Uterus (tissue), 4 donors: Measurements from ENCODE around the gene PHTF2. TPM values are rescaled to one million over a fixed set of nuclear protein-coding genes. Genes with fewer than 3 reads are reported as not detected.

Experiments
- DNase-seq, 2 donors: peaks; one replicate each; pipeline ENCODE4 v3.0.0-alpha.2; 2019 to 2020
- H3K27ac ChIP-seq, 2 donors: fragments of 200-600 bp; sonication (generic); 1 replicate in 1 of 2; 2 replicates in 1 of 2; pipeline ENCODE4 v1.5.1; 2016 to 2018
- H3K27me3 ChIP-seq, 2 donors: fragments of 200-600 bp; sonication (generic); one replicate each; pipeline ENCODE4 v1.5.1; 2018 to 2019; ENCODE audit warnings: control low read depth in 1 of 2
- H3K36me3 ChIP-seq, 2 donors: fragments of 200-600 bp; sonication (generic); one replicate each; pipeline ENCODE4 v1.5.1; 2019; ENCODE audit warnings: control low read depth in 1 of 2
- H3K4me1 ChIP-seq, 2 donors: fragments of 200-600 bp; sonication (generic); one replicate each; pipeline ENCODE4 v1.5.1; 2018 to 2019; ENCODE audit warnings: control low read depth in 1 of 2
- H3K4me3 ChIP-seq, 2 donors: fragments of 200-600 bp; sonication (generic); 1 replicate in 1 of 2; 2 replicates in 1 of 2; pipeline ENCODE4 v1.5.1; 2018 to 2019; ENCODE audit warnings: mild to moderate bottlenecking in 1 of 2
- H3K9me3 ChIP-seq, 2 donors: fragments of 200-600 bp; sonication (generic); one replicate each; pipeline ENCODE4 v1.5.1; 2019; ENCODE audit warnings: control low read depth in 1 of 2
- POLR2A ChIP-seq, 2 donors: fragments of 450-650 bp; IDR thresholded peaks; one replicate each; pipeline ENCODE4 v1.6.1; 2016; ENCODE audit warnings: antibody characterized with exemption in 2 of 2, mild to moderate bottlenecking in 1 of 2, moderate library complexity in 1 of 2
- intact Hi-C: fragments of 100-400 bp; cut with DNase I; formaldehyde crosslinking; loops from one replicate; pipeline ENCODE4 v1.15.1; 2023; ENCODE audit warnings: low total_unique reads
- total RNA-seq, 4 donors: library from RNA; depleted of rRNA in 3 of 4; stranded (reverse); fragments of >200 nt in 3 of 4; gene quantifications; one replicate each; pipeline versions ENCODE4 v1.1.0 to v1.2.4, GENCODE V29; 2014 to 2023
- TF ChIP-seq, protein P1 (sequence below), 4 experiments: fragments of 200-600 bp in 2 of 4; fragments of 450-650 bp in 2 of 4; sonication (generic) in 2 of 4; IDR thresholded peaks; one replicate each; pipeline ENCODE4 v1.5.1; 2016 to 2019; ENCODE audit warnings: antibody characterized with exemption in 4 of 4, mild to moderate bottlenecking in 2 of 4, moderate library complexity in 1 of 4
- donor health status: DM: yes; HTN: yes; CAD: no.

Gene PHTF2
- total RNA-seq, 4 donors from 2014 or later, result 6.4 to 54.8 (median 24.7) TPM

GRCh38 chr7:77770316-77770715, 28.3 kb upstream of the PHTF2 start:
- no peak for TF ChIP-seq POLR2A (IDR thresholded peaks at IDR 0.05)
- TF ChIP-seq, protein P1, sequence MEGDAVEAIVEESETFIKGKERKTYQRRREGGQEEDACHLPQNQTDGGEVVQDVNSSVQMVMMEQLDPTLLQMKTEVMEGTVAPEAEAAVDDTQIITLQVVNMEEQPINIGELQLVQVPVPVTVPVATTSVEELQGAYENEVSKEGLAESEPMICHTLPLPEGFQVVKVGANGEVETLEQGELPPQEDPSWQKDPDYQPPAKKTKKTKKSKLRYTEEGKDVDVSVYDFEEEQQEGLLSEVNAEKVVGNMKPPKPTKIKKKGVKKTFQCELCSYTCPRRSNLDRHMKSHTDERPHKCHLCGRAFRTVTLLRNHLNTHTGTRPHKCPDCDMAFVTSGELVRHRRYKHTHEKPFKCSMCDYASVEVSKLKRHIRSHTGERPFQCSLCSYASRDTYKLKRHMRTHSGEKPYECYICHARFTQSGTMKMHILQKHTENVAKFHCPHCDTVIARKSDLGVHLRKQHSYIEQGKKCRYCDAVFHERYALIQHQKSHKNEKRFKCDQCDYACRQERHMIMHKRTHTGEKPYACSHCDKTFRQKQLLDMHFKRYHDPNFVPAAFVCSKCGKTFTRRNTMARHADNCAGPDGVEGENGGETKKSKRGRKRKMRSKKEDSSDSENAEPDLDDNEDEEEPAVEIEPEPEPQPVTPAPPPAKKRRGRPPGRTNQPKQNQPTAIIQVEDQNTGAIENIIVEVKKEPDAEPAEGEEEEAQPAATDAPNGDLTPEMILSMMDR (IDR thresholded peaks at IDR 0.05), result no peak
- Histone ChIP-seq H3K36me3 (no peaks in the 10 kb centered on the region), H3K27ac (no peak overlapping the region), H3K4me1 (no peaks in the 10 kb centered on the region), H3K9me3 (no peaks in the 10 kb centered on the region), H3K27me3 (no peaks in the 10 kb centered on the region), H3K4me3 (no peak overlapping the region)
- intact Hi-C loops, result no loop called here
- DNase-seq, result no peak

GRCh38 chr7:77771901-77772300, 26.7 kb upstream of the PHTF2 start:
- Histone ChIP-seq H3K4me1 (no peaks in the 10 kb centered on the region), H3K4me3 (no peak overlapping the region), H3K27ac (no peak overlapping the region), H3K27me3 (no peaks in the 10 kb centered on the region), H3K9me3 (no peaks in the 10 kb centered on the region), H3K36me3 (no peaks in the 10 kb centered on the region)
- TF ChIP-seq, protein P1 (IDR thresholded peaks at IDR 0.05), result no peak
- no peak for TF ChIP-seq POLR2A (IDR thresholded peaks at IDR 0.05)
- intact Hi-C loops, result no loop called here
- DNase-seq, result no peak

GRCh38 chr7:77778535-77778934, 20.0 kb upstream of the PHTF2 start:
- Histone ChIP-seq H3K4me1 (no peaks in the 10 kb centered on the region), H3K9me3 (no peaks in the 10 kb centered on the region), H3K36me3 (no peaks in the 10 kb centered on the region), H3K4me3 (no peak overlapping the region), H3K27me3 (no peaks in the 10 kb centered on the region), H3K27ac (no peak overlapping the region)
- intact Hi-C loops, result no loop called here
- TF ChIP-seq POLR2A (IDR thresholded peaks at IDR 0.05), result no peak
- TF ChIP-seq, protein P1 (IDR thresholded peaks at IDR 0.05), result no peak
- no peak for DNase-seq

GRCh38 chr7:77782383-77782782, 16.2 kb upstream of the PHTF2 start:
- Histone ChIP-seq H3K36me3 (no peaks in the 10 kb centered on the region), H3K4me3 (no peak overlapping the region), H3K27ac (no peak overlapping the region), H3K27me3 (no peaks in the 10 kb centered on the region), H3K9me3 (no peaks in the 10 kb centered on the region), H3K4me1 (no peaks in the 10 kb centered on the region)
- no peak for TF ChIP-seq POLR2A (IDR thresholded peaks at IDR 0.05)
- TF ChIP-seq, protein P1 (IDR thresholded peaks at IDR 0.05), result no peak
- DNase-seq, result no peak
- intact Hi-C loops, result no loop called here

- no peak overlapping the region for H3K4me3 ChIP-seq
- no peaks in the 10 kb centered on the region for H3K9me3 ChIP-seq
- H3K27ac ChIP-seq, result no peak overlapping the region
- H3K36me3 ChIP-seq, result no peaks in the 10 kb centered on the region
- no peak for DNase-seq
- H3K4me1 ChIP-seq, result no peaks in the 10 kb centered on the region
- no peak for TF ChIP-seq POLR2A (IDR thresholded peaks at IDR 0.05)
- TF ChIP-seq, protein P1 (IDR thresholded peaks at IDR 0.05), result no peak
- intact Hi-C loops, result no loop called here
- H3K27me3 ChIP-seq, result no peaks in the 10 kb centered on the region
Observed at GRCh38 chr7:77783111-77783510, 15.5 kb upstream of the PHTF2 start.
